DND-41 (cell line): Measurements from ENCODE around the gene KPNA3.
A peak's percentile ranks its signal among the peaks of the same experiment; 100 is the strongest.

ENCODE experiments used
- ATAC-seq: fragments of 200-7000 bp; cut with Tn5 transposase; 3 replicates; pipeline ENCODE4 v1.9.1; 2021; ENCODE audit warnings: low read depth; ENCODE audit not compliant: insufficient read depth
- DNase-seq: peaks from one replicate; pipeline ENCODE4 v3.0.0-alpha.2; 2020
- H2AFZ ChIP-seq: 2 replicates; pipeline ENCODE4 v1.6.0; 2012; ENCODE audit warnings: low read depth, low read length
- H3K27ac ChIP-seq: 2 replicates; pipeline ENCODE4 v1.5.1; 2012; ENCODE audit warnings: low read length, inconsistent platforms
- H3K27me3 ChIP-seq: fragments of 200-600 bp; sonication (generic); 2 replicates; pipeline ENCODE4 v1.6.0; 2012; ENCODE audit warnings: low read length, mild to moderate bottlenecking, inconsistent platforms; ENCODE audit not compliant: insufficient read depth, poor library complexity
- H3K36me3 ChIP-seq: 2 replicates; pipeline ENCODE4 v1.5.1; 2012; ENCODE audit warnings: low read length, inconsistent platforms; ENCODE audit not compliant: insufficient read depth
- H3K4me1 ChIP-seq: 2 replicates; pipeline ENCODE4 v1.5.1; 2012; ENCODE audit warnings: mild to moderate bottlenecking, low read length; ENCODE audit not compliant: insufficient read depth
- H3K4me2 ChIP-seq: 2 replicates; pipeline ENCODE4 v1.6.0; 2012; ENCODE audit warnings: mild to moderate bottlenecking, moderate library complexity, low read length, inconsistent platforms; ENCODE audit not compliant: insufficient read depth
- H3K4me3 ChIP-seq, 2 experiments: fragments of 200-600 bp in 1 of 2; shearing (Covaris generic) in 1 of 2; 2 replicates each; pipeline ENCODE4 v1.5.1; 2012 to 2016; ENCODE audit warnings: inconsistent platforms in 2 of 2, low read length in 2 of 2, mild to moderate bottlenecking in 2 of 2, low read depth in 1 of 2, moderate library complexity in 1 of 2
- H3K79me2 ChIP-seq: 2 replicates; pipeline ENCODE4 v1.6.0; 2012; ENCODE audit warnings: low read length, inconsistent platforms; ENCODE audit not compliant: insufficient read depth
- H3K9ac ChIP-seq: 2 replicates; pipeline ENCODE4 v1.6.0; 2012; ENCODE audit warnings: low read depth, mild to moderate bottlenecking, inconsistent platforms, low read length, moderate library complexity
- H3K9me3 ChIP-seq: 2 replicates; pipeline ENCODE4 v1.5.1; 2012; ENCODE audit warnings: low read length, moderate library complexity, mild to moderate bottlenecking, inconsistent platforms; ENCODE audit not compliant: insufficient read depth, severe bottlenecking
- H4K20me1 ChIP-seq: 2 replicates; pipeline ENCODE4 v1.6.0; 2012; ENCODE audit warnings: low read length; ENCODE audit not compliant: insufficient read depth
- CTCF ChIP-seq: IDR thresholded peaks from 2 replicates; pipeline ENCODE4 v1.5.1; 2012; ENCODE audit warnings: borderline replicate concordance, low read length, moderate library complexity, mild to moderate bottlenecking; ENCODE audit not compliant: poor library complexity, severe bottlenecking; ENCODE audit errors: extremely low read depth
- EZH2 ChIP-seq: IDR thresholded peaks from 3 replicates; pipeline ENCODE4 v1.6.1; 2012; ENCODE audit warnings: borderline replicate concordance, low read depth, mild to moderate bottlenecking, moderate library complexity, low read length, inconsistent platforms; ENCODE audit not compliant: severe bottlenecking

The KPNA3 gene

GRCh38 chr13:49759503-49759902, 33.0 kb downstream of the KPNA3 start:
- Histone ChIP-seq H3K27me3 (no peaks in the 10 kb centered on the region), H3K9me3 (peaks cover 13% of the 10 kb centered on the region), H3K4me3 (no peak overlapping the region), H4K20me1 (peaks cover 18% of the 10 kb centered on the region; the same call in 1 of the 2 replicates), H3K36me3 (peaks cover 23% of the 10 kb centered on the region), H2AFZ (no peak overlapping the region), H3K4me2 (no peak overlapping the region), H3K4me1 (no peaks in the 10 kb centered on the region), H3K9ac (no peak overlapping the region), H3K27ac (no peak overlapping the region), H3K79me2 (peaks cover 84% of the 10 kb centered on the region)
- peak; percentile 66; the same call in 2 of the 3 replicates for ATAC-seq
- TF ChIP-seq EZH2 (no peak), CTCF (no peak)
- DNase-seq: peak; percentile 25

- no peaks in the 10 kb centered on the region for H3K27me3 ChIP-seq
- peaks cover 8% of the 10 kb centered on the region for H3K9me3 ChIP-seq
- H3K4me2 ChIP-seq: no peak overlapping the region
- H3K9ac ChIP-seq: no peak overlapping the region
- TF ChIP-seq EZH2: no peak
- no peak overlapping the region for H3K27ac ChIP-seq
- no peak for DNase-seq
- no peak overlapping the region for H3K4me3 ChIP-seq
- ATAC-seq: no peak
- peaks cover 96% of the 10 kb centered on the region for H3K79me2 ChIP-seq
- peaks cover 15% of the 10 kb centered on the region for H3K36me3 ChIP-seq
- no peak overlapping the region for H2AFZ ChIP-seq
- H3K4me1 ChIP-seq: no peaks in the 10 kb centered on the region
- peaks cover 39% of the 10 kb centered on the region; the same call in 1 of the 2 replicates for H4K20me1 ChIP-seq
Measured at GRCh38 chr13:49756263-49756662, 36.2 kb downstream of the KPNA3 start.

GRCh38 chr13:49754146-49754545, 38.3 kb downstream of the KPNA3 start:
- Histone ChIP-seq H3K27ac (no peak overlapping the region), H3K79me2 (peaks cover 98% of the 10 kb centered on the region), H2AFZ (no peak overlapping the region), H3K27me3 (no peaks in the 10 kb centered on the region), H3K4me1 (no peaks in the 10 kb centered on the region), H3K4me3 (no peak overlapping the region), H4K20me1 (peaks cover 52% of the 10 kb centered on the region), H3K9me3 (no peaks in the 10 kb centered on the region), H3K4me2 (no peak overlapping the region), H3K36me3 (no peaks in the 10 kb centered on the region), H3K9ac (no peak overlapping the region)
- ATAC-seq (no peak), DNase-seq (no peak)
- TF ChIP-seq EZH2: no peak
- TF ChIP-seq CTCF: no peak

- H4K20me1 ChIP-seq: peaks cover 39% of the 10 kb centered on the region
- H2AFZ ChIP-seq: no peak overlapping the region
- ATAC-seq: no peak
- H3K9me3 ChIP-seq: no peaks in the 10 kb centered on the region
- peaks cover 18% of the 10 kb centered on the region; the same call in 1 of the 2 replicates for H3K36me3 ChIP-seq
- TF ChIP-seq EZH2: no peak
- TF ChIP-seq CTCF: no peak
- no peak for DNase-seq
- H3K27me3 ChIP-seq: no peaks in the 10 kb centered on the region
- H3K4me2 ChIP-seq: no peak overlapping the region
- H3K4me1 ChIP-seq: no peaks in the 10 kb centered on the region
- no peak overlapping the region for H3K4me3 ChIP-seq
- peaks cover 89% of the 10 kb centered on the region for H3K79me2 ChIP-seq
- no peak overlapping the region for H3K27ac ChIP-seq
- no peak overlapping the region for H3K9ac ChIP-seq
Measured at GRCh38 chr13:49749848-49750247, 42.6 kb downstream of the KPNA3 start.
